Measurements from ENCODE around the gene B4GALT6. TPM values are rescaled to one million over a fixed set of nuclear protein-coding genes. Genes with fewer than 3 reads are reported as not detected.

B4GALT6 gene
- total RNA-seq, 3 donors from 2014 or later (not counting 1 experiment from before 2014, with no cell fraction given): 18.6 to 33.0 (median 20.6) TPM

GRCh38 chr18:31716362-31716761, 32.0 kb upstream of the B4GALT6 start:
- Mint-ChIP-seq H3K27ac (no peak overlapping the region), H3K4me1 (no peaks in the 10 kb centered on the region), H3K4me3 (no peak overlapping the region), H3K36me3 (no peaks in the 10 kb centered on the region), H3K27me3 (ENCODE audit: low read depth in 2 of 2) (no peaks in the 10 kb centered on the region), H3K9me3 (no peaks in the 10 kb centered on the region)
- DNase-seq: no peak
- no peak overlapping the region for H3K4me3 ChIP-seq (ENCODE audit: low read length)
- H3K27me3 ChIP-seq (ENCODE audit: control insufficient read depth, insufficient read depth, low read length): no peaks in the 10 kb centered on the region
- intact Hi-C loops (cut with micrococcal nuclease): no loop called here
- WGBS (ENCODE audit: insufficient coverage): 69% methylated on average over 3 of the region's 3 CpGs
- no peaks in the 10 kb centered on the region for H3K4me1 ChIP-seq (ENCODE audit: control insufficient read depth, insufficient read depth, low read length)
- peaks cover 4% of the 10 kb centered on the region for H3K9me3 ChIP-seq (ENCODE audit: control insufficient read depth, insufficient read depth, low read length)
- TF ChIP-seq, protein P1, sequence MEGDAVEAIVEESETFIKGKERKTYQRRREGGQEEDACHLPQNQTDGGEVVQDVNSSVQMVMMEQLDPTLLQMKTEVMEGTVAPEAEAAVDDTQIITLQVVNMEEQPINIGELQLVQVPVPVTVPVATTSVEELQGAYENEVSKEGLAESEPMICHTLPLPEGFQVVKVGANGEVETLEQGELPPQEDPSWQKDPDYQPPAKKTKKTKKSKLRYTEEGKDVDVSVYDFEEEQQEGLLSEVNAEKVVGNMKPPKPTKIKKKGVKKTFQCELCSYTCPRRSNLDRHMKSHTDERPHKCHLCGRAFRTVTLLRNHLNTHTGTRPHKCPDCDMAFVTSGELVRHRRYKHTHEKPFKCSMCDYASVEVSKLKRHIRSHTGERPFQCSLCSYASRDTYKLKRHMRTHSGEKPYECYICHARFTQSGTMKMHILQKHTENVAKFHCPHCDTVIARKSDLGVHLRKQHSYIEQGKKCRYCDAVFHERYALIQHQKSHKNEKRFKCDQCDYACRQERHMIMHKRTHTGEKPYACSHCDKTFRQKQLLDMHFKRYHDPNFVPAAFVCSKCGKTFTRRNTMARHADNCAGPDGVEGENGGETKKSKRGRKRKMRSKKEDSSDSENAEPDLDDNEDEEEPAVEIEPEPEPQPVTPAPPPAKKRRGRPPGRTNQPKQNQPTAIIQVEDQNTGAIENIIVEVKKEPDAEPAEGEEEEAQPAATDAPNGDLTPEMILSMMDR (IDR thresholded peaks at IDR 0.05): no peak
- H3K27ac ChIP-seq (ENCODE audit: low read length): no peak overlapping the region
- ATAC-seq: no peak
- no peaks in the 10 kb centered on the region for H3K36me3 ChIP-seq (ENCODE audit: control insufficient read depth, insufficient read depth, low read length)

GRCh38 chr18:31711365-31712172, 27.2 kb upstream of the B4GALT6 start:
- intact Hi-C loops (cut with micrococcal nuclease): no loop called here
- 86% methylated on average over 3 of the region's 3 CpGs for WGBS (ENCODE audit: insufficient coverage)
- TF ChIP-seq, protein P1 (IDR thresholded peaks at IDR 0.05): no peak

GRCh38 chr18:31710826-31711225, 26.4 kb upstream of the B4GALT6 start:
- H3K27me3 Mint-ChIP-seq (ENCODE audit: low read depth in 2 of 2): no peaks in the 10 kb centered on the region
- TF ChIP-seq, protein P1 (IDR thresholded peaks at IDR 0.05): no peak
- DNase-seq (no peak), ATAC-seq (no peak)
- Histone ChIP-seq H3K27me3 (ENCODE audit: control insufficient read depth, insufficient read depth, low read length) (no peaks in the 10 kb centered on the region), H3K4me3 (ENCODE audit: low read length) (no peak overlapping the region), H3K4me1 (ENCODE audit: control insufficient read depth, insufficient read depth, low read length) (no peaks in the 10 kb centered on the region), H3K36me3 (ENCODE audit: control insufficient read depth, insufficient read depth, low read length) (no peaks in the 10 kb centered on the region), H3K9me3 (ENCODE audit: control insufficient read depth, insufficient read depth, low read length) (no peaks in the 10 kb centered on the region), H3K27ac (ENCODE audit: low read length) (no peak overlapping the region)
- no peaks in the 10 kb centered on the region for H3K36me3 Mint-ChIP-seq
- no peak overlapping the region for H3K4me3 Mint-ChIP-seq
- no peak overlapping the region for H3K27ac Mint-ChIP-seq
- intact Hi-C loops (cut with micrococcal nuclease): no loop called here
- no peaks in the 10 kb centered on the region for H3K4me1 Mint-ChIP-seq
- WGBS (ENCODE audit: insufficient coverage): 60% methylated on average over 3 of the region's 3 CpGs
- H3K9me3 Mint-ChIP-seq: no peaks in the 10 kb centered on the region

More at GRCh38 chr18:31711365-31712172, 27.2 kb upstream of the B4GALT6 start:
- ATAC-seq (no peak), DNase-seq (no peak)
- Histone ChIP-seq H3K27me3 (ENCODE audit: control insufficient read depth, insufficient read depth, low read length) (no peaks in the 10 kb centered on the region), H3K4me3 (ENCODE audit: low read length) (no peak overlapping the region), H3K36me3 (ENCODE audit: control insufficient read depth, insufficient read depth, low read length) (no peaks in the 10 kb centered on the region), H3K9me3 (ENCODE audit: control insufficient read depth, insufficient read depth, low read length) (no peaks in the 10 kb centered on the region), H3K27ac (ENCODE audit: low read length) (no peak overlapping the region), H3K4me1 (ENCODE audit: control insufficient read depth, insufficient read depth, low read length) (no peaks in the 10 kb centered on the region)
- H3K4me3 Mint-ChIP-seq: no peak overlapping the region
- no peaks in the 10 kb centered on the region for H3K27me3 Mint-ChIP-seq (ENCODE audit: low read depth in 2 of 2)
- no peaks in the 10 kb centered on the region for H3K36me3 Mint-ChIP-seq
- H3K27ac Mint-ChIP-seq: no peak overlapping the region
- H3K9me3 Mint-ChIP-seq: no peaks in the 10 kb centered on the region
- no peaks in the 10 kb centered on the region for H3K4me1 Mint-ChIP-seq

DNA sequence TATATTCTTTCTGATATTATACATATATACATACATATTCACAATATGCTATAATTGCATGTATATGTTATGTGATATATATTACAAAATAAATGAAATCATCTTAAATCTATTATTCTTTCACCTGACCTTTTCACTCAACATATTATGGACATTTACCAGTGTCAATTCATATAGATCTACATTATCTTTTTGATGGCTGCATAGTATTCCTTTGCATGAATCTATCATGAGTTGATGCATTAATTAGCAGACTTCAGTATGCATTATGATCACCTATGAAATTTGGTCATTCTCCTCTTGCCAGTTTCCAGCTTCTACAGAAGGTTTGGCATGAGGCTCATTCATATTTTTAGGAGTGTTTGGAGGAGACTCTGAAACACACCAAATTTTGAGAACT, 23.4 kb upstream of the B4GALT6 start:
- no peaks in the 10 kb centered on the region for H3K9me3 Mint-ChIP-seq
- H3K4me1 Mint-ChIP-seq: peaks cover 0 to 2% of the 10 kb centered on the region in 2 donors
- intact Hi-C loops (cut with micrococcal nuclease): no loop called here
- no peaks in the 10 kb centered on the region for H3K27me3 Mint-ChIP-seq (ENCODE audit: low read depth in 2 of 2)
- Histone ChIP-seq H3K27me3 (ENCODE audit: control insufficient read depth, insufficient read depth, low read length) (no peaks in the 10 kb centered on the region), H3K4me3 (ENCODE audit: low read length) (no peak overlapping the region), H3K9me3 (ENCODE audit: control insufficient read depth, insufficient read depth, low read length) (no peaks in the 10 kb centered on the region), H3K4me1 (ENCODE audit: control insufficient read depth, insufficient read depth, low read length) (no peaks in the 10 kb centered on the region), H3K36me3 (ENCODE audit: control insufficient read depth, insufficient read depth, low read length) (no peaks in the 10 kb centered on the region), H3K27ac (ENCODE audit: low read length) (no peak overlapping the region)
- DNase-seq: no peak
- no peaks in the 10 kb centered on the region for H3K36me3 Mint-ChIP-seq
- H3K27ac Mint-ChIP-seq: no peak overlapping the region
- ATAC-seq: no peak
- H3K4me3 Mint-ChIP-seq: no peak overlapping the region
- TF ChIP-seq, protein P1 (IDR thresholded peaks at IDR 0.05): no peak
